Left lung (tissue), 14 donors: ENCODE measurements around the gene HOATZ. TPM values are rescaled to one million over a fixed set of nuclear protein-coding genes. Genes with fewer than 3 reads are reported as not detected.

Experiments
- ATAC-seq: fragments of 200-7000 bp; cut with Tn5 transposase; one replicate; pipeline ENCODE4 v1.9.1; 2020; ENCODE audit warnings: moderate library complexity
- DNase-seq, 4 donors: peaks; one replicate each; pipeline ENCODE4 v3.0.0-alpha.2; 2013 to 2020
- H3K27ac ChIP-seq, 2 donors: fragments of 200-600 bp; sonication (generic) in 1 of 2; one replicate each; pipeline versions ENCODE4 v1.5.0 to v1.8.0; 2020 to 2021
- H3K27me3 ChIP-seq, 2 donors: fragments of 200-600 bp; sonication (generic) in 1 of 2; one replicate each; pipeline versions ENCODE4 v1.5.0 to v1.8.0; 2020 to 2021
- H3K36me3 ChIP-seq, 2 donors: fragments of 200-600 bp; sonication (generic) in 1 of 2; one replicate each; pipeline versions ENCODE4 v1.5.0 to v1.8.0; 2020 to 2021
- H3K4me1 ChIP-seq, 2 donors: fragments of 200-600 bp; one replicate each; pipeline ENCODE4 v1.8.0; 2021
- H3K4me3 ChIP-seq, 2 donors: fragments of 200-600 bp; sonication (generic) in 1 of 2; one replicate each; pipeline versions ENCODE4 v1.5.0 to v1.8.0; 2020 to 2021; ENCODE audit warnings: mild to moderate bottlenecking in 1 of 2
- H3K9me3 ChIP-seq, 2 donors: fragments of 200-600 bp; sonication (generic) in 1 of 2; one replicate each; pipeline versions ENCODE4 v1.5.0 to v1.8.0; 2020 to 2021
- CTCF ChIP-seq, 2 donors: fragments of 200-600 bp; sonication (generic) in 1 of 2; IDR thresholded peaks; one replicate each; pipeline versions ENCODE4 v1.5.0 to v1.8.0; 2021; ENCODE audit warnings: antibody characterized with exemption in 2 of 2
- intact Hi-C, 2 donors: fragments of 100-400 bp; cut with DNase I; formaldehyde crosslinking; loops; one replicate each; pipeline versions ENCODE4 v1.11.2 to v1.14.2; 2022
- long read RNA-seq, 12 donors: library from polyadenylated mRNA in 2 of 12; unstranded in 2 of 12; transcript quantifications; one replicate each; pipeline ENCODE4 v2.0.0 and lab custom pipeline, GENCODE V29; 2019 to 2026
- polyA plus RNA-seq, 6 donors: library from polyadenylated mRNA; unstranded; fragments of 120-200 nt; gene quantifications; one replicate each; pipeline ENCODE4 v1.2.1, GENCODE V29; 2013; ENCODE audit not compliant: insufficient read length in 6 of 6
- total RNA-seq, 2 donors: library from RNA; stranded (reverse); fragmentation: NEBNext Ultra II Directional; extraction: Animal tissue kit (Norgen Biotek cat#: 25700); gene quantifications; one replicate each; pipeline ENCODE4 v1.2.1, GENCODE V29; 2021
- donor health status: DM: no; HTN: yes; CAD: no.
- donor health status: DM: no; HTN: no; CAD: no.

The HOATZ gene
- 1 to 10 TPM in 1 of 2 donors, not detected in 1; 6.9 TPM for total RNA-seq
- 10 to 100 TPM in 2 of 6 donors, 1 to 10 TPM in 4; 2.0 to 13.7 (median 9.0) TPM for polyA plus RNA-seq
- long read RNA-seq, donor 1, transcript C11orf88-202 (6 exons, 712 nt) = major isoform, 6 of 8 reads
- long read RNA-seq, donor 1, partial matches to known transcripts = 0 of 8 reads
- long read RNA-seq, donor 1, other reads (novel, unspliced or antisense) = 0 of 8 reads
- long read RNA-seq, donor 2 = 0 reads
- long read RNA-seq, donor 3 = 0 reads
- long read RNA-seq, donor 4 = 0 reads
- long read RNA-seq, donor 5, transcript C11orf88-202 (6 exons, 712 nt) = major isoform, 14 of 15 reads
- long read RNA-seq, donor 5, partial matches to known transcripts = 0 of 15 reads
- long read RNA-seq, donor 5, other reads (novel, unspliced or antisense) = 0 of 15 reads
- long read RNA-seq, donor 6, partial matches to known transcripts = 0 of 3 reads
- long read RNA-seq, donor 6, other reads (novel, unspliced or antisense) = 0 of 3 reads
- long read RNA-seq, donor 7, partial matches to known transcripts = 0 of 2 reads
- long read RNA-seq, donor 7, other reads (novel, unspliced or antisense) = 0 of 2 reads
- long read RNA-seq, donor 8, partial matches to known transcripts = 0 of 3 reads
- long read RNA-seq, donor 8, other reads (novel, unspliced or antisense) = 0 of 3 reads
- long read RNA-seq, donor 9 = 0 reads
- long read RNA-seq, donor 10, partial matches to known transcripts = 0 of 5 reads
- long read RNA-seq, donor 10, other reads (novel, unspliced or antisense) = 0 of 5 reads
- long read RNA-seq, donor 11, transcript C11orf88-202 (6 exons, 712 nt) = major isoform, 6 of 6 reads
- long read RNA-seq, donor 11, partial matches to known transcripts = 0 of 6 reads
- long read RNA-seq, donor 11, other reads (novel, unspliced or antisense) = 0 of 6 reads
- long read RNA-seq, donor 12, partial matches to known transcripts = 0 of 3 reads
- long read RNA-seq, donor 12, other reads (novel, unspliced or antisense) = 0 of 3 reads

GRCh38 chr11:111514216-111515031, at the start of gene HOATZ:
TSS of gene HOATZ (plus strand) at chr11:111514778. CDS start at chr11:111514785, 7 bp downstream.
- intact Hi-C loops = no loop called here
- Histone ChIP-seq H3K27me3 (peaks cover 30 to 46% of the 10 kb centered on the region in 2 donors), H3K27ac (no peak within 1 kb of the TSS), H3K4me3 (no peak within 1 kb of the TSS), H3K9me3 (no peaks in the 10 kb centered on the region), H3K36me3 (no peaks in the 10 kb centered on the region), H3K4me1 (peaks cover 7 to 16% of the 10 kb centered on the region in 2 donors)
- no peak for TF ChIP-seq CTCF (IDR thresholded peaks at IDR 0.05)
- no peak for ATAC-seq
- peak in 2 of 4 donors; percentile 28 to 65 for DNase-seq

- no peak for DNase-seq
- no peaks in the 10 kb centered on the region for H3K36me3 ChIP-seq
- H3K4me3 ChIP-seq = no peak overlapping the region
- intact Hi-C loops = no loop called here
- no peak for TF ChIP-seq CTCF (IDR thresholded peaks at IDR 0.05)
- no peaks in the 10 kb centered on the region for H3K27me3 ChIP-seq
- no peaks in the 10 kb centered on the region for H3K9me3 ChIP-seq
- no peak for ATAC-seq
- no peak overlapping the region for H3K27ac ChIP-seq
- H3K4me1 ChIP-seq = no peaks in the 10 kb centered on the region
Observed at GRCh38 chr11:111465400-111465799, 49.2 kb upstream of the HOATZ start.

- H3K4me3 ChIP-seq = no peak overlapping the region
Observed at GRCh38 chr11:111466615-111467014, 48.0 kb upstream of the HOATZ start.

GRCh38 chr11:111469200-111469599, 45.4 kb upstream of the HOATZ start:
- Histone ChIP-seq H3K4me3 (no peak overlapping the region), H3K4me1 (no peaks in the 10 kb centered on the region), H3K27me3 (no peaks in the 10 kb centered on the region), H3K9me3 (no peaks in the 10 kb centered on the region), H3K27ac (no peak overlapping the region), H3K36me3 (no peaks in the 10 kb centered on the region)
- ATAC-seq = no peak
- intact Hi-C loops = no loop called here
- no peak for DNase-seq
- TF ChIP-seq CTCF (IDR thresholded peaks at IDR 0.05) = no peak

More at GRCh38 chr11:111466615-111467014, 48.0 kb upstream of the HOATZ start:
- ATAC-seq (no peak), DNase-seq (no peak)
- intact Hi-C loops = no loop called here
- Histone ChIP-seq H3K9me3 (no peaks in the 10 kb centered on the region), H3K4me1 (no peaks in the 10 kb centered on the region), H3K27me3 (no peaks in the 10 kb centered on the region), H3K36me3 (no peaks in the 10 kb centered on the region), H3K27ac (no peak overlapping the region)
- TF ChIP-seq CTCF (IDR thresholded peaks at IDR 0.05) = no peak
